ENCODE measurements around the gene ST3GAL3. TPM values are rescaled to one million over a fixed set of nuclear protein-coding genes. Genes with fewer than 3 reads are reported as not detected.

The ST3GAL3 gene
- total RNA-seq (2021) (26.8 and 30.7 TPM in 2 replicates), Bru-seq, nascent RNA (percentile 66 among the genes with signal in this experiment), BruChase-seq, experiment 1, labeled RNA remaining after a 2-hour chase (percentile 54 among the genes with signal in this experiment), BruChase-seq, experiment 2, labeled RNA remaining after a 6-hour chase (percentile 68 among the genes with signal in this experiment)
- long read RNA-seq, partial matches to known transcripts = 4 of 20 reads
- long read RNA-seq, other reads (novel, unspliced or antisense) = 8 of 20 reads

DNA sequence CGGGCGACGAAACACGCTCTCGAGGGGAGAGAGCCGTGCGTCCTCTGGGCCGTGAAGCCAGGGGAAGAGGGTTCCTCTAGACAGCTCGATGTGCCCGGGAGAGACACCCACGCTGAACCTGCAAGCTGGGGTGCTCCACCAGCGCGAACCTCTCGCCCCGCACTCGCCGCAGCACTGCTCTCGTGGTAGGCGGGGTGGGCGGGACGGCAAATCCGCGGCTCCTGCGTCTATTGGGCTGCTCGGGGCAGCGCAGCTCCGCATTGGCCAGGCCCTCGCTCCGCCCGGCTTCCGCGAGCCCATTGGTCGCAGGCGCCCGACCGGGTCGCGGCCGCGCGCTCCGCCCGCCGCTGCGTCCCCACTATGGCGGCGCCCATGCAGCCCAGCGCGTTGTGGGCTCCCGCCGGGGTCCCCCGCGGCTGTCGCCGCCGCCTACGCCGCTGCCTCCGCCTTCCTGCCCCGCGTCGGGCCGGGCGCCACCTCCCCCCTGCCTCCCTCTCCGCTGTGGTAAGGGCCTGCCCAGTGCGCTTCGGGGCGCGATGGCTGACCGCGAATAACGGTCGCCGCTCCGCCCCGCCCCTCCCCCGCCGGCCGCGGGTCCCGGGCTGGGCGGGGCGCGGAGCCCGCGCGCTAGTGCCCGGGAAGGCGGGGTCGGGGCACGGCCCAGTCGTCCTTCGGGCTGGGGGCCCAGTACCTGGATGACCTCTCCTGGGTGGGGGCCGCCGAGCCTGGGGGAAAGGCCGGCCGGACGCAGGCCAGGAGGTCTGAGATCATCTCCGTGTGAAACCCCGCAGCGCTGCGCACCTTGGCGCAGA is at the start of gene ST3GAL3:
TSS of gene ST3GAL3 (plus strand) at position 347 of the 812 bp plus-strand sequence. CDS start 28,727 bp downstream, outside the sequence.
- CTCF ChIA-PET = no interaction called here
- Histone ChIP-seq H3K36me3 (ENCODE audit: insufficient read depth, low read length, poor library complexity, severe bottlenecking) (peaks cover 26% of the 10 kb centered on the region), H3K4me3 (ENCODE audit: low read depth, low read length, poor library complexity, severe bottlenecking) (peak within 1 kb of the TSS; percentile 98), H3K27me3 (replicated peaks; ENCODE audit: insufficient read depth, low read depth, low read length, poor library complexity) (no peaks in the 10 kb centered on the region), H3K9me3 (ENCODE audit: low read depth, low read length, poor library complexity, severe bottlenecking) (no peaks in the 10 kb centered on the region), H3K4me1 (ENCODE audit: insufficient read depth, low read length, poor library complexity, severe bottlenecking) (peaks cover 23% of the 10 kb centered on the region), H3K27ac (ENCODE audit: low read depth, low read length, poor library complexity, severe bottlenecking) (peak within 1 kb of the TSS; percentile 94)
- POLR2A ChIA-PET (ENCODE audit: low non-redundant PET) = interaction anchor here (0.6 to 1.0 kb wide), 3 partner anchors 56 to 324 kb away, joined by 3 to 9 read pairs (median 8); partner anchors contain the start of gene SLC6A9
- intact Hi-C loops (cut with micrococcal nuclease; ENCODE audit: unreplicated experiment) = no loop called here
- peak; percentile 97 for DNase-seq (ENCODE audit: low spot score)
- BruUV-seq (replicated peaks) = no TSS peak
- no peak for TF ChIP-seq CTCF (conservative IDR thresholded peaks at IDR 0.05; ENCODE audit: low read depth, low read length)
- TF ChIP-seq EZH2 (IDR thresholded peaks at IDR 0.05; ENCODE audit: borderline replicate concordance, low read depth, low read length, poor library complexity, severe bottlenecking) = no peak

DNA sequence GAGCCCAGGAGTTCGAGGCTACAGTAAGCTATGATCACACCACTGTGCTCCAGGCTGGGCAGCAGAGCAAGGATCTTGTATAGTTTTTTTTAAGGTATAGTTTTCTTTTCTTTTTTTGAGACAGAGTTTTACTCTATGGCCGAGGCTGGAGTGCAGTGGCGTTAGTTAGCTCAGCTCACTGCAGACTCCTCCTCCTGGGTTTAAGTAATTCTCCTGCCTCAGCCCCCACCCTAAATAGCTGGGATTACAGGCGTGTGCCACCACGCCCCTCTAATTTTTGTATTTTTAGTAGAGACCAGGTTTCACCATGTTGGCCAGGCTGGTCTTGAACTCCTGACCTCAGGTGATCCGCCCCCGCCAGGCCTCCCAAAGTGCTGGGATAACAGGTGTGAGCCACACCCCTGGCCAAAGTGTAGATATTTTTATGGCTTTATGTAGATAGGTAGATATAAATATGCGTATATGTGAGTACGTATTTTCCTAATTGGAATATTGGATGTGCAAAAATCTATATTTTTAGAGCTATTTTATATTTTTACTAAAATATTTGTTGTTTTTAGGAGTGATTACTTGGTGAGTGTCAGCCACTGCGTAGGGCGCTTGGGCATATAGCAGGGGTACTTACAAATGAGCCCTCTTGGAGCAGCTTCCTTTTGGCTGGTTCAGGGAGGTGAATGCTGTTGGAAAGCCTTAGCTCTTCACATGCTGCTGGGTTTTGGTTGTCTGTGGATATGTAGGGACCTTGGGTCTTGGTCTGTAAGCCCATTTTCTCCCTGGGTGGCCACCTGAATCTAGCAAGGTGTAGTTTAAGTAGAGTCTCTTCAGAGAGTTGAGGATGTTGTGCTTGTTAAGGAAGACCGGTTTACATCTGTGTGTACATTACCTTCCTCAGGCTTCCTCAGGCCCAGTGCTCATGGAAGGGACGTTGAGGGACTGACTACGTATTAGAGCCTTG is 47.8 kb upstream of the ST3GAL3 start:
- Histone ChIP-seq H3K4me3 (ENCODE audit: low read depth, low read length, poor library complexity, severe bottlenecking) (no peak overlapping the region), H3K27ac (ENCODE audit: low read depth, low read length, poor library complexity, severe bottlenecking) (no peak overlapping the region), H3K27me3 (replicated peaks; ENCODE audit: insufficient read depth, low read depth, low read length, poor library complexity) (no peaks in the 10 kb centered on the region), H3K9me3 (ENCODE audit: low read depth, low read length, poor library complexity, severe bottlenecking) (no peaks in the 10 kb centered on the region), H3K4me1 (ENCODE audit: insufficient read depth, low read length, poor library complexity, severe bottlenecking) (no peaks in the 10 kb centered on the region), H3K36me3 (ENCODE audit: insufficient read depth, low read length, poor library complexity, severe bottlenecking) (peaks cover 100% of the 10 kb centered on the region)
- intact Hi-C loops (cut with micrococcal nuclease; ENCODE audit: unreplicated experiment) = no loop called here
- TF ChIP-seq EZH2 (IDR thresholded peaks at IDR 0.05; ENCODE audit: borderline replicate concordance, low read depth, low read length, poor library complexity, severe bottlenecking) = no peak
- no peak for TF ChIP-seq CTCF (conservative IDR thresholded peaks at IDR 0.05; ENCODE audit: low read depth, low read length)
- ChIA-PET CTCF (no interaction called here), POLR2A (ENCODE audit: low non-redundant PET) (interaction anchor here (0.6 kb wide), 1 partner anchor 88 kb away, joined by 5 read pairs; no protein-coding TSS in a partner anchor)
- BruUV-seq (replicated peaks) = no TSS peak
- DNase-seq (ENCODE audit: low spot score) = no peak

DNA sequence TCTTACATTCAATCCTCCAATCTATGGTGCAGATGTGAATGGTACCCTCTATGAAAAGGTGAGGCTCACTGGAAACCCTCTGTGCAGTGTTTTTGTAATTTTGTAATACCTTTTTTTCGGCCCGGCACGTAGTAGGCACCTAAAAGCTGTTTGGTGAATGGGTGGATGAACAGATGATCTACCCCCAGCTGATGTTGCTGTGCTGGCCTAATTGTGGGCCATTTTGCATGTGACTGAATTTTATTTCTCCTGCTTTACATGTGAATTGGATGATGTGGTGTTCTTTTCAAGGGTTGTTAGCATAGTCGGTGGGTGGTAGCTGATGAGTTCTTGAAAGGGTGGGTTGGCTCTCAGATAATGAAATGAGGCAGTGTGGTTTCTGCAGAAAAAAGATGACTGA is 47.0 kb upstream of the ST3GAL3 start:
- intact Hi-C loops (cut with micrococcal nuclease; ENCODE audit: unreplicated experiment) = no loop called here
- ChIA-PET POLR2A (ENCODE audit: low non-redundant PET) (no interaction called here), CTCF (no interaction called here)
- no peaks in the 10 kb centered on the region for H3K4me1 ChIP-seq (ENCODE audit: insufficient read depth, low read length, poor library complexity, severe bottlenecking)
- no peak for DNase-seq (ENCODE audit: low spot score)
- H3K27ac ChIP-seq (ENCODE audit: low read depth, low read length, poor library complexity, severe bottlenecking) = no peak overlapping the region
- BruUV-seq (replicated peaks) = no TSS peak
- H3K4me3 ChIP-seq (ENCODE audit: low read depth, low read length, poor library complexity, severe bottlenecking) = no peak overlapping the region
- TF ChIP-seq EZH2 (IDR thresholded peaks at IDR 0.05; ENCODE audit: borderline replicate concordance, low read depth, low read length, poor library complexity, severe bottlenecking) (no peak), CTCF (conservative IDR thresholded peaks at IDR 0.05; ENCODE audit: low read depth, low read length) (no peak)
- H3K36me3 ChIP-seq (ENCODE audit: insufficient read depth, low read length, poor library complexity, severe bottlenecking) = peaks cover 100% of the 10 kb centered on the region
- no peaks in the 10 kb centered on the region for H3K27me3 ChIP-seq (replicated peaks; ENCODE audit: insufficient read depth, low read depth, low read length, poor library complexity)
- no peaks in the 10 kb centered on the region for H3K9me3 ChIP-seq (ENCODE audit: low read depth, low read length, poor library complexity, severe bottlenecking)

All from A673 (cell line).